NB4 (cell line): ENCODE data around the gene TSPAN18.

ENCODE experiments used
- MYC ChIP-seq: IDR thresholded peaks from 2 replicates; pipeline ENCODE4 v1.6.1; 2011; ENCODE audit warnings: low read depth, low read length
- POLR2A ChIP-seq: IDR thresholded peaks from 2 replicates; pipeline ENCODE4 v1.6.1; 2011; ENCODE audit warnings: mild to moderate bottlenecking; ENCODE audit not compliant: insufficient read length; ENCODE audit errors: extremely low read depth
- TF ChIP-seq, protein P1 (sequence below): IDR thresholded peaks from one replicate; pipeline ENCODE4 v1.5.1; 2012; ENCODE audit warnings: low read depth, low read length
- TF ChIP-seq, protein P2 (sequence below): IDR thresholded peaks from 2 replicates; pipeline ENCODE4 v1.6.1; 2011; ENCODE audit warnings: low read depth, low read length

DNA sequence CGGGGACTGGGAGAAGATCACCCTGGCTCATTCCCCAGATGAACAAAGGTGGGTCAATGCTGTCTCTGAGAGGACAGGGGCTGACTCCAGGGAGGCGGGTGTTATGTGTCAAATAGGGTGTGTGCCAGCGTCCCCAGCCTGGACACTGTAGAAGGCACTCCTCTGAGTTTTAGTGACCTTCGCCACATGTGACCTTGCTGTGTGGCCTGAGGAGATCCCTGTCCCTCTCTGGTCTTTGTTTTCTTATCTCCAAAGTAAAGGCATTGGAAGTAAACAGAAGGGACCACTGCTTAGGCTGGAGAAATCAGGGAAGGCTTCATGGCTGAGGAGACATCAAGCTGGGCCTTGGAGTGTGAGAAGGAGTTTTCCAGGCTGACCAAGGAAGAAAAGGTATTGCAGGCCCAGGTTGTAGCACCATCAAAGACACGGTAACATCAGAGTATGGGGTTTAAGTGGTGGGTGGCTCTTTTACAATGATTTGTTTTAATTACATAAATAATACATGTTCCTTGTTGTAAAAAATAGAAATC is 149.5 kb downstream of the TSPAN18 start:
- TF ChIP-seq, protein P1, sequence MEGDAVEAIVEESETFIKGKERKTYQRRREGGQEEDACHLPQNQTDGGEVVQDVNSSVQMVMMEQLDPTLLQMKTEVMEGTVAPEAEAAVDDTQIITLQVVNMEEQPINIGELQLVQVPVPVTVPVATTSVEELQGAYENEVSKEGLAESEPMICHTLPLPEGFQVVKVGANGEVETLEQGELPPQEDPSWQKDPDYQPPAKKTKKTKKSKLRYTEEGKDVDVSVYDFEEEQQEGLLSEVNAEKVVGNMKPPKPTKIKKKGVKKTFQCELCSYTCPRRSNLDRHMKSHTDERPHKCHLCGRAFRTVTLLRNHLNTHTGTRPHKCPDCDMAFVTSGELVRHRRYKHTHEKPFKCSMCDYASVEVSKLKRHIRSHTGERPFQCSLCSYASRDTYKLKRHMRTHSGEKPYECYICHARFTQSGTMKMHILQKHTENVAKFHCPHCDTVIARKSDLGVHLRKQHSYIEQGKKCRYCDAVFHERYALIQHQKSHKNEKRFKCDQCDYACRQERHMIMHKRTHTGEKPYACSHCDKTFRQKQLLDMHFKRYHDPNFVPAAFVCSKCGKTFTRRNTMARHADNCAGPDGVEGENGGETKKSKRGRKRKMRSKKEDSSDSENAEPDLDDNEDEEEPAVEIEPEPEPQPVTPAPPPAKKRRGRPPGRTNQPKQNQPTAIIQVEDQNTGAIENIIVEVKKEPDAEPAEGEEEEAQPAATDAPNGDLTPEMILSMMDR: no peak
- TF ChIP-seq POLR2A (no peak), MYC (no peak)
- TF ChIP-seq, protein P2, sequence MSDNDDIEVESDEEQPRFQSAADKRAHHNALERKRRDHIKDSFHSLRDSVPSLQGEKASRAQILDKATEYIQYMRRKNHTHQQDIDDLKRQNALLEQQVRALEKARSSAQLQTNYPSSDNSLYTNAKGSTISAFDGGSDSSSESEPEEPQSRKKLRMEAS: no peak
